HepG2 (cell line): ENCODE results near the gene CHMP6. TPM values are rescaled to one million over a fixed set of nuclear protein-coding genes. Genes with fewer than 3 reads are reported as not detected.

ENCODE experiments used
- CEBPB ChIP-seq: IDR thresholded peaks from 2 replicates; pipeline ENCODE4 v1.6.1; 2011; ENCODE audit warnings: low read depth, low read length, improper control_type of control experiment, borderline replicate concordance
- FOXC1 ChIP-seq: sonication (generic); formaldehyde crosslinking; IDR thresholded peaks from 2 replicates; pipeline ENCODE4 v1.8.0; 2022; ENCODE audit warnings: mild to moderate bottlenecking, missing genetic modification reagents, borderline replicate concordance
- GATAD1 ChIP-seq: IDR thresholded peaks from 2 replicates; pipeline ENCODE4 v1.6.1; 2016; ENCODE audit warnings: missing genetic modification reagents, missing compliant biosample characterization
- GTF2F1 ChIP-seq: fragments of 150-350 bp; IDR thresholded peaks from 2 replicates; pipeline ENCODE4 v1.6.1; 2014; ENCODE audit warnings: low read length
- HNRNPL ChIP-seq: fragments of 200-400 bp; formaldehyde crosslinking; IDR thresholded peaks from 2 replicates; pipeline ENCODE4 v1.6.1; 2017; ENCODE audit warnings: mild to moderate bottlenecking, low read depth, low read length
- MAFF ChIP-seq: IDR thresholded peaks from 2 replicates; pipeline ENCODE4 v1.6.1; 2011; ENCODE audit warnings: low read depth, low read length, improper control_type of control experiment
- MBD4 ChIP-seq: IDR thresholded peaks from 2 replicates; pipeline ENCODE4 v1.6.1; 2012; ENCODE audit warnings: low read length, inconsistent platforms, borderline replicate concordance
- NAIF1 ChIP-seq: sonication (generic); formaldehyde crosslinking; IDR thresholded peaks from 2 replicates; pipeline ENCODE4 v1.5.0; 2020; ENCODE audit warnings: mild to moderate bottlenecking, missing genetic modification reagents, borderline replicate concordance
- NCOA5 ChIP-seq: sonication (generic); formaldehyde crosslinking; IDR thresholded peaks from 2 replicates; pipeline ENCODE4 v1.4.0; 2020; ENCODE audit warnings: missing genetic modification reagents
- NR1H2 ChIP-seq: sonication (generic); formaldehyde crosslinking; IDR thresholded peaks from 2 replicates; pipeline ENCODE4 v1.8.1; 2022; ENCODE audit warnings: low read depth, missing genetic modification reagents, borderline replicate concordance
- POLR2AphosphoS5 ChIP-seq: IDR thresholded peaks from 2 replicates; pipeline ENCODE4 v1.6.1; 2012; ENCODE audit warnings: low read depth, low read length
- ZBTB38 ChIP-seq: sonication (generic); formaldehyde crosslinking; IDR thresholded peaks from 2 replicates; pipeline ENCODE4 v1.5.1; 2020; ENCODE audit warnings: mild to moderate bottlenecking, missing genetic modification reagents
- ZFP36L2 ChIP-seq: sonication (generic); formaldehyde crosslinking; IDR thresholded peaks from 2 replicates; pipeline ENCODE4 v1.4.0; 2020; ENCODE audit warnings: missing genetic modification reagents
- ZMAT3 ChIP-seq: sonication (generic); formaldehyde crosslinking; conservative IDR thresholded peaks from 2 replicates; pipeline ENCODE4 v1.7.0; 2021; ENCODE audit warnings: missing genetic modification reagents
- ZNF224 ChIP-seq: sonication (generic); formaldehyde crosslinking; IDR thresholded peaks from 2 replicates; pipeline ENCODE4 v1.5.0; 2020; ENCODE audit warnings: mild to moderate bottlenecking, missing genetic modification reagents
- ZNF577 ChIP-seq: sonication (generic); formaldehyde crosslinking; IDR thresholded peaks from 2 replicates; pipeline ENCODE4 v1.4.0; 2020; ENCODE audit warnings: mild to moderate bottlenecking, low read depth, missing genetic modification reagents, borderline replicate concordance
- ZNF674 ChIP-seq: sonication (generic); formaldehyde crosslinking; IDR thresholded peaks from 2 replicates; pipeline ENCODE4 v1.5.0; 2020; ENCODE audit warnings: low read depth, mild to moderate bottlenecking, missing genetic modification reagents
- polyA plus RNA-seq, 8 experiments: library from polyadenylated mRNA; depleted of rRNA in 3 of 8; stranded (reverse) in 7 of 8; unstranded in 1 of 8; fragments of >200 nt; fragmentation: Illumina TruSeq in 4 of 8; extraction: Trizol in 4 of 8; gene quantifications; 2 replicates each; pipeline versions ENCODE4 v1.2.1 to v1.2.3, GENCODE V29; 2011 to 2016; ENCODE audit warnings: low read depth in 4 of 8, missing spikeins in 1 of 8, mixed read lengths in 1 of 8; ENCODE audit not compliant: insufficient read depth in 1 of 8
- total RNA-seq, 5 experiments: library from RNA; depleted of rRNA; stranded (reverse); fragments of >200 nt; fragmentation: Illumina TruSeq; extraction: Trizol; gene quantifications; 2 replicates each; pipeline ENCODE4 v1.2.3, GENCODE V29; 2016; ENCODE audit warnings: low read depth in 1 of 5
- TF ChIP-seq, protein P1 (sequence below): sonication (generic); formaldehyde crosslinking; IDR thresholded peaks from 2 replicates; pipeline ENCODE4 v1.5.1; 2020; ENCODE audit warnings: mild to moderate bottlenecking, missing genetic modification reagents, moderate library complexity
- TF ChIP-seq, protein P2 (sequence below): sonication (generic); formaldehyde crosslinking; IDR thresholded peaks from 2 replicates; pipeline ENCODE4 v1.5.1; 2020; ENCODE audit warnings: missing genetic modification reagents, mild to moderate bottlenecking, borderline replicate concordance
- TF ChIP-seq, protein P3 (sequence below): sonication (generic); formaldehyde crosslinking; conservative IDR thresholded peaks from 2 replicates; pipeline ENCODE4 v1.8.1; 2023; ENCODE audit warnings: missing genetic modification reagents
- TF ChIP-seq, protein P4 (sequence below): sonication (generic); formaldehyde crosslinking; IDR thresholded peaks from 2 replicates; pipeline ENCODE4 v1.9.0; 2021; ENCODE audit warnings: missing genetic modification reagents, borderline replicate concordance

CHMP6 gene
- total and polyA plus RNA-seq, 2 of the 13 experiments (the other 11 are each of a cell fraction or from before 2014, with no cell fraction given), result 11.1 to 24.2 TPM

DNA sequence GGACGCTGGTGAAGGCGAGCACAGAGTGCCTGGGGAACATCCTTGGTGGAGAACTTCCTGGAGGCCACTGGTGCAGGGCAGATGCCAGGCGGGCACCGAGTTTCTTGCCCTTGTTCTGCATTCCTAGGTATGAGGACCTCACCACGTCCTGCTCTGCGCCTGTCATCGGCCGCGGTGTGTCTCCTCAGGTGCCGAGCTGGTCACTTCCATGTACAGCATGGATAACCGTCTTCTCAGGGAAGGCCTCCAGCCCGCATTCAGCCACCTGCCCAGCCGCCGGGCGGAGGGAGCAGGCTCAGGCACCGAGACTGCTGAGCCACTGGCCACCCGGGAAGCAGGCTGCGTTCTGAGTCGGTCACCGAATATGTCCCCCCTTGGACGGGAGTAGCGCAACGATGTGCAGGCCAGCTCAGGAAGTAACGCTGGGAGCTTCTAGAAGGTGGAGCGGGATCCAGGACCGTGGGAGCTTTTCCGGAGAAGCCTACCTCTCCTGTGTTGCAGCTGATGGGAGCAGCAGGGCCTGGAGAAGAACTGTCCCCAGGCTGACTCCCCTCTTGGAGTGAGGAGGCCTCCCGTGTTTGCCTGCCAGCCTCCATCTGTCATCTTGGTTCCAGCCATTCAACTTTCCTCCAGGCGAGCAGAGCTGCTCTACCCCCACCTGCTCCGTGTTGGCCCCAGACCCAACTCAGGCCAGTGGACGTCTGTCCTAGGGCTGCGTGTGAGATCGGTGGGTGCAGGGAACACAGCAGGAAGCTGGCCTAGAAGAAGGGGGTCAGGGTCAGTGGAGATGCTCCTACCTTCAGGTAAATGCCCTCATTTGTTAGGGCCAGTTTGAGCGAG, 41.2 kb downstream of the CHMP6 start (continued):
- TF ChIP-seq, protein P1, sequence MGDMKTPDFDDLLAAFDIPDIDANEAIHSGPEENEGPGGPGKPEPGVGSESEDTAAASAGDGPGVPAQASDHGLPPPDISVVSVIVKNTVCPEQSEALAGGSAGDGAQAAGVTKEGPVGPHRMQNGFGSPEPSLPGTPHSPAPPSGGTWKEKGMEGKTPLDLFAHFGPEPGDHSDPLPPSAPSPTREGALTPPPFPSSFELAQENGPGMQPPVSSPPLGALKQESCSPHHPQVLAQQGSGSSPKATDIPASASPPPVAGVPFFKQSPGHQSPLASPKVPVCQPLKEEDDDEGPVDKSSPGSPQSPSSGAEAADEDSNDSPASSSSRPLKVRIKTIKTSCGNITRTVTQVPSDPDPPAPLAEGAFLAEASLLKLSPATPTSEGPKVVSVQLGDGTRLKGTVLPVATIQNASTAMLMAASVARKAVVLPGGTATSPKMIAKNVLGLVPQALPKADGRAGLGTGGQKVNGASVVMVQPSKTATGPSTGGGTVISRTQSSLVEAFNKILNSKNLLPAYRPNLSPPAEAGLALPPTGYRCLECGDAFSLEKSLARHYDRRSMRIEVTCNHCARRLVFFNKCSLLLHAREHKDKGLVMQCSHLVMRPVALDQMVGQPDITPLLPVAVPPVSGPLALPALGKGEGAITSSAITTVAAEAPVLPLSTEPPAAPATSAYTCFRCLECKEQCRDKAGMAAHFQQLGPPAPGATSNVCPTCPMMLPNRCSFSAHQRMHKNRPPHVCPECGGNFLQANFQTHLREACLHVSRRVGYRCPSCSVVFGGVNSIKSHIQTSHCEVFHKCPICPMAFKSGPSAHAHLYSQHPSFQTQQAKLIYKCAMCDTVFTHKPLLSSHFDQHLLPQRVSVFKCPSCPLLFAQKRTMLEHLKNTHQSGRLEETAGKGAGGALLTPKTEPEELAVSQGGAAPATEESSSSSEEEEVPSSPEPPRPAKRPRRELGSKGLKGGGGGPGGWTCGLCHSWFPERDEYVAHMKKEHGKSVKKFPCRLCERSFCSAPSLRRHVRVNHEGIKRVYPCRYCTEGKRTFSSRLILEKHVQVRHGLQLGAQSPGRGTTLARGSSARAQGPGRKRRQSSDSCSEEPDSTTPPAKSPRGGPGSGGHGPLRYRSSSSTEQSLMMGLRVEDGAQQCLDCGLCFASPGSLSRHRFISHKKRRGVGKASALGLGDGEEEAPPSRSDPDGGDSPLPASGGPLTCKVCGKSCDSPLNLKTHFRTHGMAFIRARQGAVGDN, result peak; percentile 27
- TF ChIP-seq, protein P2, sequence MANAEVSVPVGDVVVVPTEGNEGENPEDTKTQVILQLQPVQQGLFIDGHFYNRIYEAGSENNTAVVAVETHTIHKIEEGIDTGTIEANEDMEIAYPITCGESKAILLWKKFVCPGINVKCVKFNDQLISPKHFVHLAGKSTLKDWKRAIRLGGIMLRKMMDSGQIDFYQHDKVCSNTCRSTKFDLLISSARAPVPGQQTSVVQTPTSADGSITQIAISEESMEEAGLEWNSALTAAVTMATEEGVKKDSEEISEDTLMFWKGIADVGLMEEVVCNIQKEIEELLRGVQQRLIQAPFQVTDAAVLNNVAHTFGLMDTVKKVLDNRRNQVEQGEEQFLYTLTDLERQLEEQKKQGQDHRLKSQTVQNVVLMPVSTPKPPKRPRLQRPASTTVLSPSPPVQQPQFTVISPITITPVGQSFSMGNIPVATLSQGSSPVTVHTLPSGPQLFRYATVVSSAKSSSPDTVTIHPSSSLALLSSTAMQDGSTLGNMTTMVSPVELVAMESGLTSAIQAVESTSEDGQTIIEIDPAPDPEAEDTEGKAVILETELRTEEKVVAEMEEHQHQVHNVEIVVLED (CRISPR knock-in tag), result no peak
- TF ChIP-seq, protein P3, sequence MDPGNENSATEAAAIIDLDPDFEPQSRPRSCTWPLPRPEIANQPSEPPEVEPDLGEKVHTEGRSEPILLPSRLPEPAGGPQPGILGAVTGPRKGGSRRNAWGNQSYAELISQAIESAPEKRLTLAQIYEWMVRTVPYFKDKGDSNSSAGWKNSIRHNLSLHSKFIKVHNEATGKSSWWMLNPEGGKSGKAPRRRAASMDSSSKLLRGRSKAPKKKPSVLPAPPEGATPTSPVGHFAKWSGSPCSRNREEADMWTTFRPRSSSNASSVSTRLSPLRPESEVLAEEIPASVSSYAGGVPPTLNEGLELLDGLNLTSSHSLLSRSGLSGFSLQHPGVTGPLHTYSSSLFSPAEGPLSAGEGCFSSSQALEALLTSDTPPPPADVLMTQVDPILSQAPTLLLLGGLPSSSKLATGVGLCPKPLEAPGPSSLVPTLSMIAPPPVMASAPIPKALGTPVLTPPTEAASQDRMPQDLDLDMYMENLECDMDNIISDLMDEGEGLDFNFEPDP (CRISPR knock-in tag), result no peak
- TF ChIP-seq FOXC1 (CRISPR knock-in tag) (no peak), ZMAT3 (no peak), GTF2F1 (no peak), HNRNPL (0 out of 2 replicates have a peak, but pooled peaks have one; percentile 48), ZFP36L2 (CRISPR knock-in tag) (no peak), ZNF224 (CRISPR knock-in tag) (no peak), POLR2AphosphoS5 (no peak), ZNF577 (CRISPR knock-in tag) (no peak), GATAD1 (CRISPR knock-in tag) (no peak), NAIF1 (CRISPR knock-in tag) (no peak), MAFF (no peak), CEBPB (no peak), NCOA5 (no peak), ZBTB38 (CRISPR knock-in tag) (0 out of 2 replicates have a peak, but pooled peaks have one; percentile 33), ZNF674 (CRISPR knock-in tag) (no peak), MBD4 (no peak), NR1H2 (CRISPR knock-in tag) (no peak)
- TF ChIP-seq, protein P4, sequence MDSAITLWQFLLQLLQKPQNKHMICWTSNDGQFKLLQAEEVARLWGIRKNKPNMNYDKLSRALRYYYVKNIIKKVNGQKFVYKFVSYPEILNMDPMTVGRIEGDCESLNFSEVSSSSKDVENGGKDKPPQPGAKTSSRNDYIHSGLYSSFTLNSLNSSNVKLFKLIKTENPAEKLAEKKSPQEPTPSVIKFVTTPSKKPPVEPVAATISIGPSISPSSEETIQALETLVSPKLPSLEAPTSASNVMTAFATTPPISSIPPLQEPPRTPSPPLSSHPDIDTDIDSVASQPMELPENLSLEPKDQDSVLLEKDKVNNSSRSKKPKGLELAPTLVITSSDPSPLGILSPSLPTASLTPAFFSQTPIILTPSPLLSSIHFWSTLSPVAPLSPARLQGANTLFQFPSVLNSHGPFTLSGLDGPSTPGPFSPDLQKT, result no peak
